Psoas muscle (tissue), 8 donors: ENCODE measurements around the gene ROR2. TPM values are rescaled to one million over a fixed set of nuclear protein-coding genes. Genes with fewer than 3 reads are reported as not detected.
A peak's percentile ranks its signal among the peaks of the same experiment; 100 is the strongest.

Source experiments
- ATAC-seq, 4 donors: fragments of 200-7000 bp; cut with Tn5 transposase; one replicate each; pipeline ENCODE4 v1.9.1; 2020; ENCODE audit warnings: moderate library complexity in 3 of 4, mild to moderate bottlenecking in 2 of 4
- DNase-seq, 2 donors: peaks; one replicate each; pipeline ENCODE4 v3.0.0-alpha.2; 2020
- H3K27ac ChIP-seq: fragments of 200-600 bp; one replicate; pipeline ENCODE4 v1.8.0; 2022
- H3K27me3 ChIP-seq, 3 donors: fragments of 200-600 bp in 1 of 3; one replicate each; pipeline versions ENCODE4 v1.6.1 to v1.8.0; 2013 to 2022; ENCODE audit warnings: low read length in 2 of 3, mild to moderate bottlenecking in 2 of 3, moderate library complexity in 1 of 3; ENCODE audit not compliant: insufficient read depth in 3 of 3
- H3K36me3 ChIP-seq, 2 donors: fragments of 200-600 bp in 1 of 2; one replicate each; pipeline versions ENCODE4 v1.6.1 to v1.8.0; 2013 to 2022; ENCODE audit warnings: low read depth in 1 of 2, mild to moderate bottlenecking in 1 of 2, moderate library complexity in 1 of 2; ENCODE audit not compliant: insufficient read depth in 1 of 2
- H3K4me1 ChIP-seq: fragments of 200-600 bp; one replicate; pipeline ENCODE4 v1.8.0; 2022
- H3K4me3 ChIP-seq: fragments of 200-600 bp; one replicate; pipeline ENCODE4 v1.8.0; 2022; ENCODE audit warnings: mild to moderate bottlenecking
- H3K9me3 ChIP-seq: fragments of 200-600 bp; one replicate; pipeline ENCODE4 v1.8.0; 2022
- CTCF ChIP-seq: fragments of 200-600 bp; IDR thresholded peaks from one replicate; pipeline ENCODE4 v1.8.0; 2022; ENCODE audit warnings: antibody characterized with exemption
- WGBS, 3 donors: extraction: QIAGEN DNeasy Blood & Tissue Kit; methylation state at CpG; one replicate each; pipeline versions ENCODE4 v1.1.6 to v1.1.7; 2013; 5-methylcytosine and 5-hydroxymethylcytosine counted together
- intact Hi-C, 2 donors: fragments of 100-400 bp; cut with DNase I; formaldehyde crosslinking; loops; one replicate each; pipeline versions ENCODE4 v1.11.0 to v1.14.2; 2022
- polyA plus RNA-seq, 3 donors: library from polyadenylated mRNA; stranded (reverse); fragments of 200-250 nt; gene quantifications; one replicate each; pipeline ENCODE4 v1.2.3, GENCODE V29; 2013
- total RNA-seq, 4 donors: library from RNA; stranded (reverse); fragmentation: NEBNext Ultra II Directional in 2 of 4; extraction: Animal tissue kit (Norgen Biotek cat#: 25700) in 2 of 4; gene quantifications; one replicate each; pipeline versions ENCODE4 v1.2.1 to v1.2.4, GENCODE V29; 2021 to 2023
- donor health status: healthy with polysubstance abuse.
- donor health status: DM: no; HTN: no; CAD: no; lungs with moderate emphysema.
- donor health status: Bipolar disorder and iron deficiency.
- donor health status: healthy.
- donor health status: DM: yes; HTN: yes; CAD: no.
- donor health status: DM: no; HTN: no; CAD: no.
- donor health status: DM: no; HTN: no; CAD: no.
- donor health status: DM: yes; HTN: yes; CAD: no.

The ROR2 gene
- total and polyA plus RNA-seq, 7 donors = 0.05 to 0.52 (median 0.15) TPM

GRCh38 chr9:91727972-91728371 is 222.1 kb downstream of the ROR2 start:
- ATAC-seq = no peak
- DNase-seq = no peak
- no peak overlapping the region for H3K27ac ChIP-seq
- intact Hi-C loops = loop anchor here (1.0 to 5.0 kb wide), 2 partner anchors 811 to 813 kb away; no protein-coding TSS in a partner anchor
- no peak overlapping the region for H3K4me3 ChIP-seq
- H3K9me3 ChIP-seq = no peaks in the 10 kb centered on the region
- no peaks in the 10 kb centered on the region for H3K4me1 ChIP-seq
- H3K27me3 ChIP-seq = peaks cover 0 to 1% (median 0%) of the 10 kb centered on the region in 3 donors
- TF ChIP-seq CTCF = no peak
- 85 to 89% (median 89%) methylated on average over 5 of the region's 5 CpGs for WGBS, 3 donors
- H3K36me3 ChIP-seq = no peaks in the 10 kb centered on the region

- no peaks in the 10 kb centered on the region for H3K4me1 ChIP-seq
- no peaks in the 10 kb centered on the region for H3K36me3 ChIP-seq
- H3K27ac ChIP-seq = no peak overlapping the region
- H3K9me3 ChIP-seq = no peaks in the 10 kb centered on the region
- WGBS, 3 donors = 40 to 53% (median 46%) methylated on average over 7 of the region's 7 CpGs
- ATAC-seq (peak; percentile 53 to 75 (median 68)), DNase-seq (no peak)
- TF ChIP-seq CTCF = peak; percentile 60
- intact Hi-C loops = loop anchor here (1.0 to 5.0 kb wide), 2 partner anchors 810 to 812 kb away; no protein-coding TSS in a partner anchor
- peaks cover 0 to 1% (median 0%) of the 10 kb centered on the region in 3 donors for H3K27me3 ChIP-seq
- no peak overlapping the region for H3K4me3 ChIP-seq
Measured at GRCh38 chr9:91727316-91727861, 222.6 kb downstream of the ROR2 start.

GRCh38 chr9:91726406-91727100 is 223.5 kb downstream of the ROR2 start:
- Histone ChIP-seq H3K9me3 (no peaks in the 10 kb centered on the region), H3K36me3 (no peaks in the 10 kb centered on the region), H3K4me1 (no peaks in the 10 kb centered on the region), H3K27ac (no peak overlapping the region), H3K27me3 (peaks cover 0 to 4% (median 0%) of the 10 kb centered on the region in 3 donors), H3K4me3 (no peak overlapping the region)
- ATAC-seq (no peak), DNase-seq (no peak)
- TF ChIP-seq CTCF = no peak
- intact Hi-C loops = loop anchor here (1.0 to 5.0 kb wide), 2 partner anchors 809 to 811 kb away; no protein-coding TSS in a partner anchor
- WGBS, 3 donors = 87 to 92% (median 88%) methylated on average over 19 of the region's 19 CpGs

- no peak for TF ChIP-seq CTCF
- ATAC-seq = no peak
- intact Hi-C loops = loop anchor here in 1 of 2 donors (5.0 kb wide), 1 partner anchor 808 kb away; no protein-coding TSS in a partner anchor
- Histone ChIP-seq H3K4me1 (no peaks in the 10 kb centered on the region), H3K9me3 (no peaks in the 10 kb centered on the region), H3K4me3 (no peak overlapping the region), H3K27ac (no peak overlapping the region), H3K27me3 (peaks cover 0 to 4% (median 0%) of the 10 kb centered on the region in 3 donors), H3K36me3 (no peaks in the 10 kb centered on the region)
- WGBS, 3 donors = 82 to 87% (median 83%) methylated on average over 7 of the region's 7 CpGs
- DNase-seq = no peak
Measured at GRCh38 chr9:91725651-91726050, 224.4 kb downstream of the ROR2 start.
